T-helper 22 cell (primary cell): ENCODE data around the gene RIPK3.
"Not testable (repeated sequence)": the region's sequence is repeated elsewhere in the genome, so short reads cannot be mapped to it uniquely, and the experiment has no call there.

Experiments used
- DNase-seq: peaks from one replicate; pipeline ENCODE4 v3.0.0-alpha.2; 2020; ENCODE audit warnings: low read depth

RIPK3 gene

DNA sequence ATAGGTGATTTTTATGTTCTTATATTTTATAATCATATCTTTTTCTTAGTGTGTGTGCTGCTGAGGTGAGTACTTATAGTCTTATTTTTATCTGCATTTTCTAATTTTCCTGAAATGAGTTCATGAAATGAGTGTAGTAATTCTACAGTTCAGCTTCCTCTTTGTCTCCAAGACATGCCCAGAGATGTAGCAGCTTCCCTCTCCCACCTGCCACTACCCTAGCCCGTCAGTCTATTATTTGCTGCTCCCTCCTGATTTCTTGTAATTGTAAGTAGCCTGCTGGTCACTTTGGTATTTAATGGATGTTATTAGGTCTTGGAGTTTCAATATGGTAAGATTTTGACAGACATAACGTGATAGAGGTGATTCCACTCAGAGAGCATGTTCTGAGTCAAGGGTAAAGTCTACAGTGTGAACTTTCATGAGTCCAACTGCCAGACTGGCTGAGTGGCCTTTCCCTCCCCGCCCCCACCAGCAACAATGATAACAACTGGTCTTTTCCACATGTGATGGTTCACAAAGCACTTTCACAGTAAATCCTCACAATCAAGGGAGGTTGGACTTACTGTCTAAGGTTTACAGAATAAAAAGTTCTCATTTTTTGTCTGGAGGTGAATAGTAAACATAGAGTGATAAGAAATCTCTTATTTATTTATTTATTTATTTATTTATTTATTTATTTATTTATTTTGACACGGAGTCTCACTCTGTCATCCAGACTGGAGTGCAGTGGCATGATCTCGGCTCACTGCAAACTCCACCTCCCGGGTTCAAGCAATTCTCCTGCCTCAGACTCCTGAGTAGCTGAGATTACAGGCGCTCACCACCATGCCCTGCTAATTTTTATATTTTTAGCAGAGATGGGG lies 4.2 kb upstream of the RIPK3 start:
- no peak for DNase-seq

DNA sequence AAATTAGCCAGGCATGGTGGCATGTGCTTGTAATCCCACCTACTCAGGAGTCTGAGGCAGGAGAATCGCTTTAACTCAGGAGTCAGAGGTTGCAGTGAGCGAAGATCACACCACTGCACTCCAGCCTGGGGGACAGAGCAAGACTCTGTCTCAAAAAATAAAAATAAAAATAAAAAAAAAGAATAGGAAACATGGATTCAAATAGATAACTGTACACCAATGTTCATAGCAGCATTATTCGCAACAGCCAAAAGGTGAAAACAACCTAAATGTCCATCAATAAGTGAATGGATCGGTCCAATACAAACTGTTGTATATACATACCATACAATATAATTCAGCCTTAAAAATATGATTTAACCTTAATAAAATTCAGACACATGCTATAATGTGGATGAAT lies 3.1 kb upstream of the RIPK3 start:
- no peak for DNase-seq

DNA sequence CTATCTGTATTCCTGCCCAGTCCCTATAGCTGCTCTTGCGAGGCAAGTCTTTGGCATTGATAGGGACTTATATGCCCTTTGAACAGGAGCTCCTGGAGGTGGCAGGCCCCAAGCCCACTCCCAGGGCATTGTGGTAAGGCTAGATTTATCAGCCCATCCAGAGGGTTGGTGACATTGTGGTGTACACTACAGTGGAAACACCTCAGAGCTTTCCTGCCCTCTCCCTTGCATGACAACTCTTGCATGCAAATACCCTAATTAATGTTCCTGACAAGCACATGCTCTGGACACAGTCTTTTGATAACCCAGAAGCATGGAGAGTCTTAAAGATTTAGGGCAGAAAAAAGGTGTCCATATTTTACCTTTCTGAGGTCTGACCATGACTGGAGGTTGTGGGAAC lies 815 bp upstream of the RIPK3 start:
- DNase-seq: no peak

DNA sequence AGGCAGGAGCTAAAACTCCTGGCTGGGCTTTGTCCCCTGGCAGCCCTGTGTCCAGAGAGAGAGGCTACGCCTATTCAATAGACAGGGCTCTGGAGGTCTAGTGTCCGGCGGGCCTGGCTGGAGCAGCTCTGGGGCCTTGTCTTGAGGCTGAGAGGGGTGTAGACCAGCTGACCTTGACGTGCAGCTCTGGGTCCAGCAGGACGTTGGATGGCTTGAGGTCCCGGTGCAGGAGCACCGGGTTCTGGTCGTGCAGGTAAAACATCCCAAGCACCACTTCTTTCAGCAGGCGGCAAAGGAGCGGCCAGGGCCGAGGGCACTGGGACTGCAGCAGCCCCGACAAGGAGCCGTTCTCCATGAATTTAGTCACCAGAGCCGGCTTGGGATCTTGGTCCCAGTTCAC lies 948 bp downstream of the RIPK3 start:
- no peak for DNase-seq

DNA sequence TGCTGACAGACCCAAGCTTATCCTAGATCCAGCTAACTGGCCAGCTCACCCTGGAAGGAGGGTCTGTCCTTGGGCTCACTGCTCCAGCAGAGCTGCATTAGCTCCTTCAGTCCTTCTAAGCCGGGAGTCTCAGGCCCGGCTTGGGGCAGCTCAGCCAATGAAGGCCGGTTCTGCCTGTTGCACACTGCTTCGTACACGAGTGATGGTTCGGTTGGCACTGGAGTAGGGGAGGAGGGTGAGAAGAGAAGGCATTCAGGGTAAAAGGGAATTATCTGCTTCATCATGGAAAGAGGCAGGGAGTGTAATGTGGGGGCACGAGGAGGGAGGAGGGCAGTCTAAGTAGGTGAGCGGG lies 2.0 kb downstream of the RIPK3 start:
- no peak for DNase-seq

DNA sequence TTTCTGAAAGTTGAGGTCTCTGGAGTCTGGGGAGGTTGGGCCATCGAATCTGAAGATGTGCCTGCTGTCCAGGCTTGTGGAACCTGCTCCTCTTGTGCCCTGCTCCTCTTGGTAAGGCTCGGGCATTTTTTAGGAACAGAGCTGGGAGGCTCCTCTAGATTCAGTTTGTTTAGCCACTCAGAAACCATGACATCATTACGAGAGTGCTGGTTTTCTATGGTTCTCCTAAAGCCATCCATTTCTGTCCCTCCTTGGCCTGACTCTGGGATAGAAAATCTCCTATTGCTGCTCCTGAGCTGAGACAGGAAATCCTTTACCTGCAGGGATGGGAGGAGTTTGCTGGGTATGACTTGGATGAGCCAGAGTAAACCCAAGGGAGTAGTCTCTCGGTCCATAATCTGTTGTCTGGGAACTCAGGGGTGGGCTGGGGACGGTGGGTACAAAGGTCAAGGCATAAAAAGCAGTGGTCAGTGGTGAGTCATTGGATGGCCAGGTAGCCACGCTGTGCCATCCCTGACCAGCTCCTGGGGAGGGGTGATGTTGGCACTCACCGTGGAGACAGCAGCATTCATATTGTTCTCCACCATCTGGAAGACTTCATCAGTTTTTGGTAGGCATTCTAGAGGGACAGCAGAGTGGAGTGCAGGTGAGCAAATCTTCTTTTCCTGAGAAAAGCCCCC lies 2.5 kb downstream of the RIPK3 start:
- no peak for DNase-seq

DNA sequence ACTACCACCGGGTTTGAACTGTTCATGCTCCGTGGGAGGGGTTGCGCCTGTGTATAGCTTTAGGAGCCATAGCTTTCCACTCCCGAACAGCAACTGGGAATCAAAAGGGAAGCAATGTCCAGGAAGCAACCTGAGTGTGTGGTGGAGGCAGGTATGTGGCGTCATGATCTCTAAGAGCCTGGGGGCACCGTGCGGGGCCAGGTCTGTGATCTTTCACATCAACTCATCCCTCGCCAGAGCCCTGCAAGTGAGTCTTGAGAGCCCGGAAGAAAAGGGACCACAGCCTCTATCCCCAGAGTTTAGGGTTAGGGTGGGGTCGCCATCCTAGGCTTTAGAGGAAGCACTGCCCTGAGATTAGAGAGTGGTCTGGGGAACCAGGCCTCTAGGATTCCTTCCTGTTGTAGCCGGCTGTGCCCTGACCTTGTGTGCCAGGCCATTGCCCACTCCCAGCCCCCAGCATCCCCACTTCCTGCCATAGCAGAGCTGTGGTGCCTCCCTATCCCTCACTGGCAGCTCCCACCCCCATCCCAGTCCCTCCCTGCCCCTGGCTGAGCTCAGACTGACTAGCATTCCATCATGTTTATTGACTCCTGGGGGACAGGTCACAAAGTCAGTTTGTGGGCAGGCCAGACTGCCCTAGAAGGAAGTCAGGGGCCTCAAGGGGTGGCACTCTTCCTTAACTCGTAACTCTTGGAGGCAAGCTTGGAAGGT lies 4.2 kb downstream of the RIPK3 start:
- DNase-seq: no peak

DNA sequence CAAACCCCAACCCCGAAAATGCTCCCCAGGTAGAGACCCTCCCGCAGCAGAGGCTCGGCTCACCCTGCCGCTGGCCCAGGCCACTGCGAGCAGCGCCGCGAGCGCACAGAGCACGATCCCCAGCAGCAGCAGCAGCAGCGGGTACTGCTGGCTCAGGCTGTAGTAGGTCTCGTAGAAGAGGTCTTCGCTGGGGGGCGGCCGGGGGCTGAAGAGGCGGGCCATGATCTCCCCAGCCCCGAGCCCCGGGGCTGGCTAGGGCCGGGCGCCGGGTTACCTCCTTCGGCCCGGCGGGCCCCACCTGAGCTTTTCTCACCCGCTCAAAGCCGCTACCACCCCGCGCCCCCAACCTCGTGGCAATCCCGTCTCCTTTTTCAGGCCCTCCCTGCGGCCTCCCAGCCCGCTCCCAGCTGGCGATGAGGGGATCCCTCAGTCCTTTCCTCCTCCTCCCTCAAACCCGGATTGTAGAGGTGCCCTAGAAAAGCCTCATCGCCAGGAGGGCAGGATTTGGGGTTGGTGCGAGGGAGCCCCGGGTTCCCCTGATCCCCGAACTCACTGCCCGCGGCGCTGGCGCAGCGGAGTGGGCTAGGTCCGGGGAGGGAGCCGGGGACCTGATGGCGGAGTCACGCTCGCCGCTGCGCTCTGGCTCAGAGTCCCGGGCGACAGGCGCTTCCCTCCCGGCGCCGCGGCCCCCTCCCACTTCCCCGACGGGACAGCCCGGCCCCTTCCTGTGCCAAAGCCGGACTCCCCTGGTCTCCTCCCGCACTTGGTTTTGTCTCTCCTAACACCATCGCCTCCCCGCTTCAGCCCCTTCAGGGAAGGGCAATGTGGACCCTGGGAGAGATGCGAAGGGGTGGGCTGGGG lies 5.1 kb downstream of the RIPK3 start, which contains the start of gene ADCY4:
ADCY4 (minus strand) TSS at position 641 of the 861 bp plus-strand sequence; CDS start at position 222, 419 bp downstream.
- DNase-seq: no peak

DNA sequence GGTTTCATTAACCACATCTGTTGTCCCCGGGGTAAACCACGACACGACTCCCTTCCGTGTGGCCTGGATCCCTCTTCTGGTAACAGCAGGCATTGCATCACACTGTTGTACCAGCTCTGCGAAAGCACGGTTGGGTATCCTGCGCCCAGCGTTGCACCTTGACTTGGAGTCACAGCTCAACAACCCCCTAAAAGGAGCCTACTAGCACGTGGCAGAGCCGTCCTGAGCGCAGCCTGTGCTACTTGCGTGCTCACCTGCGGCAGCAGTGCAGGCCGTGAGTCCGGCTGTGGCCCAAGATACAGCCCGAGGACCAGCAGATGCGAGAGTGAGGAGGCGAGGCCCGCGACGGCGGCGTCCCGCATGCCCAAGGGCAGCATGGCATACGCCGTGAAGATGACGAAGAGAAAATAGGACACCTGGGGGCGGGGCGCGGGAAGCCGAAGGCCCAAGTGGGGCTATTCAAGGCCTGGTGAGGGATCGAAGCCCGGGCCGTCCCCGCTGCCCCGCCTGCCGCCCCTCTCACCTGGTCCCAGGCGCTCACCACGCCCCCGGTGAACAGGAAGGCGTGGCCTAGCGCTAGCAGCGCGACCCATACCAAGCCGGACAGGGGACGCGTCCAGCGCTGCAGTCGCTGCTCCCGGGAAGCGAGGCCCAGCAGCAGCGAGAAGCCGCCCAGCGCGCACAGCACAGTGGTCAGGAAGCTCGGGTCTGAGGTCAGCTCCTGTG lies 7.4 kb downstream of the RIPK3 start:
- peak; percentile 77 for DNase-seq

DNA sequence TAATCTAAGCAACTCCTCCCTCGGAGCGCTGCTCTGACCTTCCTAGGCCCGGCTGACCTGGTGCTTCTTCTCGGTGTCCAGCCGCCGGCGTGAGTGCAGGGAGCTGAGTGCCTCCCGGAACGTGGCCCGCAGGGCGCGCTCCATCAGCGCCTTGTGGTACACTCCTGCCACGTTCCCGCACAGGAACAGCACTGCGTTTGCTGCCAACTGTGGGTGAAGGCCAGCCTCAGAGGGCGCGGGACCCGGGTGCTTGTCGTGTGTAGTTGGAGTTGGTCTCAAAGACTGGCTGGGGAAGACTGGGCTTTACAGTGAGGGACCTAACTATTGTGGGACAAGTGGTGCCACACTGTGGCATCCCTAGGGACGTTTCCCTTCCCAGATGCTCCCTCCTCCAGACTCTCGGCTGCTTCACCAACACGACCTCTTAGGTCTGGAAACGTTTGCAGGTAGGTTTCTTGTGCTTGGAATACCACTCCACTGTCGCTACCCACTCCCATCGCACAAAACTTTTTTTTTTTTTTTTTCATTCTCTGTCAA lies 8.0 kb downstream of the RIPK3 start:
- DNase-seq: no peak

DNA sequence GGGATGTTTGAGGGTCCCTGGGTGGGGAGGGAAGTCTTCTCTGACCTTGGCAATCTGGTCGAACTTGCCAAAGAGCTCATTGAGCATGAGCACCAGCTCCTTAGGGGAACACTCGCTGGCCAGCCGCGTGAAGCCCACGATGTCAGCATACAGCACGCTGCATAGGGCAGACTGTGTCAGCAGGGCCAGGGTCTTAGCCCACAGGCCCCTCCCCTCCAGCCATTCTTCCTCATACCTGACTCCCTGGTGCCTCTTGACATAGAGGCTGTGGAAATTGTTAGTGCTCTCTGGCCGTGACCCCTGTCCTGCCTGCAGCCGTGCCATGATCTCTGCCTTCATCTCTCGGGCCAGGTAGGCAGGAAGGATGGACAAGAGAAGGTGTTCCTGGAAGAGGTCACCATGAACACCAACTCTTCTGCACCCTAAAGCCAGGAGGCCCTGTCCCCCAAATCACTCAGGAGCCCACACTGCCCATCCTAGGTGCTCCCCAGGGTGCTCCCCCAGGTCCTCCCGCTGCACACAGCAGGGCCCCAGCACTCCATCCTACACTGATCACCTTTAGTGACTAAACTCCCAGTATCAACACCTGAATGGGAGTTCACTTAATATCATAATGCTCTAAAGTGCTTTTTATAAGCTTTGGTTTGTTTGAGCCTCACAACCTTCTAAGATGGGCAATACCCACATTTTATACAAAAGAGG lies 8.7 kb downstream of the RIPK3 start:
- no peak for DNase-seq

DNA sequence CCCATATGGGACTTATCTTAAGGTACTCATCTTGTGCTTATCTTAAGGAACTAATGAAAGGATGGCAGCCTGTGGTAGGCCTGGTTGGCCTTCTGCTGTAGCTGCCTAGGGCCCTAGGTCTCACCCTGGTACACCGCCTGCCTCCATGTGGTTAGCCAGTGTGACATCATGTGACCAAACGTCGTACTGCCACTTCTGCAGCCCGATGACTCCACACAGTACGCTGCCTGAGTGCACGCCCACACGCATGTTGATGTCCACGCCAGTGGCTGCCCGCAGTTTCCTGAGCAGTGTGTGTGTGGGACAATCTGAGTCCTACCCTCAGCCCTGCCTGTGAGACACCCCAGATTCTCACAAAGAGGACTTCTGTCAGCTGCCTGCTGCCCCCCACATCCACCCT lies 10.1 kb downstream of the RIPK3 start:
- DNase-seq: peak; percentile 39

DNA sequence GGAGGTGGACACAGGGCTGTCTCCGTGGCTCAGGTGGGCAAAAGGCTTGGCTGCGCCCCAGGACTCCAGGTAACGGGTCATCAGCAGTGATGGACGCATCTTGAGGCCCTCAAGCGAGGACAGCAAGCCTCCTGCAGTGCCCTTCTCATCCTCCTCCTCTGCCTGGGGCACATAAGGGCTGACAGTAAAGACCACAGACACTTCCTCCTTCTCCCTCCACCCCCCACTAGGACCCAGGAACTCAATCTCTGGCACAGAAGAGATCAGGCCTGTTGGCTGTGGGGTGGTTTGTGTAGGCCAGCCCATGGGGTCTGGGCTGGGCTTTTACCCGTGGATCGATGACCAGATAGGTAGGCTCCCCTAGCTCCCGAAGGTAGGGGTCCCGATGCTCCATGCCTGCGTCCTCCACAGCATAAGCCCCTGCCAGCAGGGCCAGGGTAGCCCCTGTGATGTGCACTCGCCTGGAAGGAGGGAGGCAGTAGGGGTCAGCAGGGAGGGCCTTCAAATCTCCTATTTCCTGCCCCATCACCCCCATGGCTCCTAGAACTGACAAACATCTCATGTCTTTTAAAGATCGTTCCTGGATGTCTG lies 10.6 kb downstream of the RIPK3 start:
- DNase-seq: no peak

DNA sequence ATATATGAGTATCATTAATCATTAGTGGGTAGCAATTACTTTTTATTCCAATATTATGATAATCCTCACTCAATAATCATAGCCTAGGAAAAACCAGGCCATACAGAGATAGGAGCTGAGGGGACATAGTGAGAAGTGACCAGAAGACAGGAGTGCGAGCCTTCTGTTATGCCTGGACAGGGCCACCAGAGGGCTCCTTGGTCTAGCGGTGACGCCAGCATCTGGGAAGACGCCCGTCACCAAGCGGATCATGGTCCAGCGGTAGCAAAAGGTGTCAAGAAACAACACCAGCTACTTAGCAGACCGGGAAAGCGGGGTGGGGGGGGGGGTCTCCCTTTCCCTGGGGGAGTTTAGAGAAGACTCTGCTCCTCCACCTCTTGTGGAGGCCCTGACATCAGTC lies 11.9 kb downstream of the RIPK3 start:
- DNase-seq: not testable (repeated sequence)

DNA sequence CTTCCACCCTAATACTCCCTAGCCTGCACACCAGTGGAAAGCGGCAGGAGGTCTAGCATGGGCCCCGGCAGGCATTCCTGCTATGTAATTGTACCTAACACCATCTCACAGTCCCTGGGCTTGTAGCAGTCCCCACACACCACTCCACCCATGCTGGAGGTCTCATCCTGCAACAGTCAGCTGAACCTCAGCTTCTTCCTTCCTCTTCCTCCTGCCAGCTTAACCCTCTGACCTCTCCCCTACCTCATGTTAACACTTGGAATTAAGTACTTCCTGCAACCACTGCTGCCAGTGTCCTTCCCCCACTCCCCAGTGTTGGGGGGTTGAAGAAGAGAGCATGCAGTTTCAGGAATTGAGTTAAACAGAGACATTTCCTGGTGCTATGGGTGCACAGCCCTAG lies 12.5 kb downstream of the RIPK3 start:
- no peak for DNase-seq

DNA sequence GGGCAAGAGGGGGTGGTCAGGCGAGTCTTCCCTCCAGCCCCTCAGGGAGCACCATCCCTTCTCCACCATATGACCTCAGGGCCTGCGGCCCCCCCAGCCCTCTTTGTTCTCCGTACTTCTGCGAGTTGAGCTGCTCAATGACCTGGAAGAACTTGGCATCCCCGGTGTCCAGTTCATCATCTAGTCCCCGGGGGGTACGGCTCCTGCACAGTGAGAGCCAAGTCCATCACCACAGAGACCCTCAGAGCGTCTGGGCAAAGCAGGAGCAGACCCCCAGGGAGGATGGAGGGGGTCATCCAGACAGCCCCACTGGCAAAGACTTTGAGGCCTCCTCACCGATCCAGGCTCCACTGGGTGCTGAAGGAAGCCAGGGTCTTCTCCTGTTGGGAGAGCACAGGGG lies 13.8 kb downstream of the RIPK3 start:
- DNase-seq: no peak

DNA sequence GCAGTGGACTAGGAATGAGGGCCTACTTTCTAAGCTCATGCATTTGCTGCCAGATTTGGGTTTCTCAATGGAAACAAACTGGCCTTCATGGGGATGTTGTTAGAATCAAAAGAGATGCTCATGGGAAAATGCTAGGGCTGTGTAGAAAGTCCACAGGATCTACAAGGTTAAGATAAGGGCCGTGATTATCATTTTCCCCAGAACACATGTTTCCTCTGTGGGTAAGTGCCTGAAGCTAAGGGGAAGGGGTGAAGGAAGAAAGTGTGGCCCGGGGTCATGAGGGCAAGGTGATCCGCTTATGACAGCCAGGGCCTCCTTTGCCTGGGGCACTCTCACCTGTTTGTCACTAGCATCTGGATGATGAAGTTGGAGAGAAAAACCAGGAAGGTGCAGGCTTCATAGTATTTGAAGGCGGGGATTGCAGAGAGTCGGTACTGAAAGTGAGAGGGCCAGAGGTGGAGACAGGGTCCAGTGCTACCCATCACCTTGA lies 14.7 kb downstream of the RIPK3 start:
- DNase-seq: no peak

DNA sequence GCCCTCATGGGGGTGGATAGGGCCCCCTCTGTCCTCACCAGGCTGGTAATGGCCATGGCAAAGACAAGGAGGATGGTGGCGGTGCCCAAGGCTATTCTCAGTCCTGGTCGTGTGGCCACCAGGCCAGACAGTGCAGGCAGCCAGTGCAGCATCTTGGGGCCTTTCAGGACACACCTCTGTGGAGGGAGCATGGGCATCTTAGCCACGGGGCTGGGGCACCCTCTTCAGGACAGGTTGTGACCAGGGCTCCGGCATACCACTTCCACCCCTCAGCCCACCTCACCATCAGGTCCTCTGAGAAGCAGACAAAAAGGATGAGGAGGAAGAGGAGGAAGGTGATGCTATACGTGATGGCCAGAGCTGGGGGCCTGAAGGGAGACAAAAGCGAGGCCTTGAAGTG lies 15.8 kb downstream of the RIPK3 start:
- no peak for DNase-seq

DNA sequence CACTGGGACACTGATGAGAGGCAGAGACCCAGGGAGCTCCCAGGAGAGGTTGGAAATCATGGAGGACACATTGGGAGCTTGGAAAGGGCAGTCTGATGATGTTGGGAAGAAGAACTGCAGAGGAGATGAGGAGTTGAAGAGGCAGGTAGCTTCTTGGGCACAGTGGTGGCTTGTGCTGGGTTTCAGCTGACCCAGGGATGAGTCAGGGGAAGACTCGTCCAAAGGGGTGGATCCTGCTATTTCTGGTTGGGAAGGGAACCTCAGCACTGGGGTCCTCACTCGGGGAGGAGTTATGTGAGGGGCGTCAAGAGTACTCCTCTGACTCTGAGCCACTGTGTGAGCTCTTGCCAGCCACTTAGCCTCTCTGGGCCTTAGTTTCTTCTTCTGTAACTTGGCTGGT lies 16.4 kb downstream of the RIPK3 start:
- DNase-seq: no peak

DNA sequence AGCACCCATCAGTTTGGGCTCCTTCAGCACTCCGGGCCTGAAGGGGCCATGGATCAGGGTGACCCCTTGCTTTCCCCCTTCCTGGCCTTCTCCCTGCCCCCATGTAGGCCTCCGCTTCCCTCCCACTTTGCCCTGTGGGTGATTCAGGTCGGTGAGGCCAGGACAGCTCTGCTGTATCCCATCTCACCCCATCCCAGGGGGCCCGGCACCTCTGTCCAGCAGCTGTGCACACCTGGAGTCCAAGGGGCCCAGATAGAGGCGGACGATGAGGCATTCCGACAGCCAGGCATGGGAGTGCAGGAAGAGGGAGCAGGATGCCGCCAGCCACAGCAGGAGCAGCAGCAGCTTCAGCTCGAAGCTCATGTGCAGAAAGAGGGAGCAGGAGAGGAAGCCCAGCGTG lies 17.1 kb downstream of the RIPK3 start:
- no peak for DNase-seq
